ENCODE data around the gene TNNC1. TPM values are rescaled to one million over a fixed set of nuclear protein-coding genes. Genes with fewer than 3 reads are reported as not detected.

Gene TNNC1
- total RNA-seq, 1 experiment from 2014 or later: not detected

DNA sequence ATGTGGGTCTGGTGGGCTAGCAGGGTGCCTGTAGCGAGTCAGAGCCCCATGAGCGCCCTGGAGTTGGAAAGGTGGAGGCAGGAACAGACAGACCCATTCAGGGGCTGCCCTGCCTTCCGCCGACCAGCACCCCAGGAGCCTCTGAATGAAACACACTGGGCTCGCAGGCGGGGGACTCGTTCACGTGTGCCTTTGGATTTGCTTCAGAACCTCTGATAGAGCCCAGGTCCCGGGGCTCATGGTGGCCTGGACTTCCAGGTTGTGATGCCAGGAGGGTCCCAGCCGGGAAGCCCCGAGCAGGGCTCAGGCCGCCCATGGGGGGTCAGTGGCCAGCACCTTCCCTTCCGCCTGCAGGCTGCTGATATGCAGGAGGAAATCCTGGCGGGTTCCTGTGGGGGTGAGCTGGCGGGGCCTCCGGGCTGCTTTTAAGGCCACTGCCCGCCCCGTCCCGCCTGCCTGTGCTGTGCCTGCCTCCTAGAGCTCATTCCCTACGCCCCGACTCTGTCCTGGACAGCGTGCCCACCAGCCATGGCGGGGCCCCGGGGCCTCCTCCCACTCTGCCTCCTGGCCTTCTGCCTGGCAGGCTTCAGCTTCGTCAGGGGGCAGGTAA is 41.1 kb upstream of the TNNC1 start, which contains the start of gene STAB1:
Gene STAB1 (plus strand): TSS at position 453 of the 610 bp plus-strand sequence. CDS start 76 bp downstream, at position 529.
- TF ChIP-seq, protein P1, sequence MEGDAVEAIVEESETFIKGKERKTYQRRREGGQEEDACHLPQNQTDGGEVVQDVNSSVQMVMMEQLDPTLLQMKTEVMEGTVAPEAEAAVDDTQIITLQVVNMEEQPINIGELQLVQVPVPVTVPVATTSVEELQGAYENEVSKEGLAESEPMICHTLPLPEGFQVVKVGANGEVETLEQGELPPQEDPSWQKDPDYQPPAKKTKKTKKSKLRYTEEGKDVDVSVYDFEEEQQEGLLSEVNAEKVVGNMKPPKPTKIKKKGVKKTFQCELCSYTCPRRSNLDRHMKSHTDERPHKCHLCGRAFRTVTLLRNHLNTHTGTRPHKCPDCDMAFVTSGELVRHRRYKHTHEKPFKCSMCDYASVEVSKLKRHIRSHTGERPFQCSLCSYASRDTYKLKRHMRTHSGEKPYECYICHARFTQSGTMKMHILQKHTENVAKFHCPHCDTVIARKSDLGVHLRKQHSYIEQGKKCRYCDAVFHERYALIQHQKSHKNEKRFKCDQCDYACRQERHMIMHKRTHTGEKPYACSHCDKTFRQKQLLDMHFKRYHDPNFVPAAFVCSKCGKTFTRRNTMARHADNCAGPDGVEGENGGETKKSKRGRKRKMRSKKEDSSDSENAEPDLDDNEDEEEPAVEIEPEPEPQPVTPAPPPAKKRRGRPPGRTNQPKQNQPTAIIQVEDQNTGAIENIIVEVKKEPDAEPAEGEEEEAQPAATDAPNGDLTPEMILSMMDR (conservative IDR thresholded peaks at IDR 0.05; ENCODE audit: low read depth, low read length): no peak
- no peak for TF ChIP-seq EZH2 (IDR thresholded peaks at IDR 0.05; ENCODE audit: borderline replicate concordance, low read depth, low read length, poor library complexity, severe bottlenecking)
- H3K4me3 ChIP-seq (ENCODE audit: low read depth, low read length, poor library complexity, severe bottlenecking): no peak within 1 kb of the TSS
- POLR2A ChIA-PET (ENCODE audit: low non-redundant PET): no interaction called here
- CTCF ChIA-PET: no interaction called here
- no peaks in the 10 kb centered on the region for H3K9me3 ChIP-seq (ENCODE audit: low read depth, low read length, poor library complexity, severe bottlenecking)
- no peaks in the 10 kb centered on the region for H3K36me3 ChIP-seq (ENCODE audit: insufficient read depth, low read length, poor library complexity, severe bottlenecking)
- BruUV-seq (replicated peaks): no TSS peak
- intact Hi-C loops (cut with micrococcal nuclease; ENCODE audit: unreplicated experiment): no loop called here
- DNase-seq (ENCODE audit: low spot score): no peak
- no peaks in the 10 kb centered on the region for H3K27me3 ChIP-seq (replicated peaks; ENCODE audit: insufficient read depth, low read depth, low read length, poor library complexity)
- no peaks in the 10 kb centered on the region for H3K4me1 ChIP-seq (ENCODE audit: insufficient read depth, low read length, poor library complexity, severe bottlenecking)
- no peak within 1 kb of the TSS for H3K27ac ChIP-seq (ENCODE audit: low read depth, low read length, poor library complexity, severe bottlenecking)

DNA sequence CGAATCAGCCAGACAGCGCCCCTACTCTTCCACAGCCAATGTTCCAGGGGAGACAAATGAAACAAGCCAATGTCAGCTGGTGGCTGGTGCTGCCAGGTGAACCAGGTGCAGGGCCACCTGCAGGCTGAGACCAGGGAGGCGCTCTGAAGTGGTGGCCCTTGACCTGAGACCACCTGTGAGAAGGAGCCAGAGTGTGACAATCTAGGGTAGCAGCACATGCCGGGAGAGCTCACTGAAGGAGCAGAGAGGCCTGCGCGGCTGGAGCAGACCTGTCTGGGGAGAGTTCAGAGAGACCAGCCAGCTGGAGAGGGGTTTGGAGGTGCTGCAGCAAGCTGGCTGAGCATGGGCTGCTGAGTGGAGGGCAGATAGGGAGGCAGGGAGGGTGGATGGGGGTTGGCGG is 40.6 kb upstream of the TNNC1 start:
- intact Hi-C loops (cut with micrococcal nuclease; ENCODE audit: unreplicated experiment): no loop called here
- no TSS peak for BruUV-seq (replicated peaks)
- Histone ChIP-seq H3K4me3 (ENCODE audit: low read depth, low read length, poor library complexity, severe bottlenecking) (no peak overlapping the region), H3K4me1 (ENCODE audit: insufficient read depth, low read length, poor library complexity, severe bottlenecking) (no peaks in the 10 kb centered on the region), H3K9me3 (ENCODE audit: low read depth, low read length, poor library complexity, severe bottlenecking) (no peaks in the 10 kb centered on the region), H3K27ac (ENCODE audit: low read depth, low read length, poor library complexity, severe bottlenecking) (no peak overlapping the region), H3K36me3 (ENCODE audit: insufficient read depth, low read length, poor library complexity, severe bottlenecking) (no peaks in the 10 kb centered on the region), H3K27me3 (replicated peaks; ENCODE audit: insufficient read depth, low read depth, low read length, poor library complexity) (no peaks in the 10 kb centered on the region)
- TF ChIP-seq, protein P1 (conservative IDR thresholded peaks at IDR 0.05; ENCODE audit: low read depth, low read length): no peak
- no peak for TF ChIP-seq EZH2 (IDR thresholded peaks at IDR 0.05; ENCODE audit: borderline replicate concordance, low read depth, low read length, poor library complexity, severe bottlenecking)
- CTCF ChIA-PET: no interaction called here
- no peak for DNase-seq (ENCODE audit: low spot score)
- POLR2A ChIA-PET (ENCODE audit: low non-redundant PET): no interaction called here

DNA sequence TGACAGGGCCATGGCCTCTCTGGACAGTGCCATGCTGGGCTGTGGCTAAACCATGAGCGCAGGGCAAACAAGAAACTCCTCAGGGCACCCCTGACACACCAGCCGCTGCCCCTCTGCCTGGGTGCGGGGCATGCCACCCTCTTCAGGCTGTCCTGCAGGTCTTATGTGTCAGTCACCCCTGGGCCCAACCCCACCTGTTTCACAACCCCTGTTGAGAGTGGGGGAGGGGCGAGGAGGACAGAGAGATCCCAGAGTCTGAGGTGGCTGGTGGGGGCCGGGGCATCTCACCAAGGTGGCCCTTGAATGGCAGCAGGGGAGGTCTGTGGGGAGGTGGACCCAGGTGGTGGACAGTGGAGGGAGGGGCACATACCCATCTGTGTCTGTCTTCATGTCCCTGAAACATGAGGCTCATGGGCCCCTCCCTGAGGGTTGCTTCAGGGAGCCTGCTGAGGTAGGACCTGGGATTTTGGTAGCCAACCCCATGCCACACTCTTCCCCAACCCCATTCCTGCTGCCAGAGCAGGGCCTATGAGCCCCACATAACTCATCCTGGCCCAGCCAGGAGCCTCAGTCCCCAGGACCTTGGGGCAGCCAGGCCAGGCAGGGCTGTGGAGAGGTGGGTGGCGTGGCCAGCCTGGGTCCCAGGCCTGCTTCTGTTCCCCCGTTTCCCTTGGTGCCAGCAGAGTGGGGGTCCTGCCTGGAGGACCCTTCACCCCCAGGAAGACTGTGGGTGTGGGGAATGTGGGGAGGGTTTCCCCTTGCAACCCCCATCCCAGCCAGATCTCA is 39.6 kb upstream of the TNNC1 start:
- Histone ChIP-seq H3K4me3 (ENCODE audit: low read depth, low read length, poor library complexity, severe bottlenecking) (no peak overlapping the region), H3K9me3 (ENCODE audit: low read depth, low read length, poor library complexity, severe bottlenecking) (no peaks in the 10 kb centered on the region), H3K27ac (ENCODE audit: low read depth, low read length, poor library complexity, severe bottlenecking) (no peak overlapping the region), H3K36me3 (ENCODE audit: insufficient read depth, low read length, poor library complexity, severe bottlenecking) (no peaks in the 10 kb centered on the region), H3K4me1 (ENCODE audit: insufficient read depth, low read length, poor library complexity, severe bottlenecking) (no peaks in the 10 kb centered on the region), H3K27me3 (replicated peaks; ENCODE audit: insufficient read depth, low read depth, low read length, poor library complexity) (no peaks in the 10 kb centered on the region)
- intact Hi-C loops (cut with micrococcal nuclease; ENCODE audit: unreplicated experiment): no loop called here
- no peak for DNase-seq (ENCODE audit: low spot score)
- ChIA-PET CTCF (no interaction called here), POLR2A (ENCODE audit: low non-redundant PET) (no interaction called here)
- TF ChIP-seq, protein P1 (conservative IDR thresholded peaks at IDR 0.05; ENCODE audit: low read depth, low read length): no peak
- no peak for TF ChIP-seq EZH2 (IDR thresholded peaks at IDR 0.05; ENCODE audit: borderline replicate concordance, low read depth, low read length, poor library complexity, severe bottlenecking)
- no TSS peak for BruUV-seq (replicated peaks)

Measured in A673 (cell line).